IMR-90 (cell line): ENCODE data around the gene STK40. TPM values are rescaled to one million over a fixed set of nuclear protein-coding genes. Genes with fewer than 3 reads are reported as not detected.

Experiments
- ATAC-seq: fragments of 200-7000 bp; cut with Tn5 transposase; 2 replicates; pipeline ENCODE4 v1.9.1; 2020; ENCODE audit warnings: low read depth, mild to moderate bottlenecking, moderate library complexity
- BruUV-seq: library from RNA; stranded (reverse); fragments of 400-500 nt; replicated peaks from 2 replicates; lab custom pipeline; 2021; lab: Mats Ljungman, UMichigan
- CTCF ChIA-PET: fragments of 300-600 bp; formaldehyde crosslinking; extraction: SDS; loops from one replicate; lab custom pipeline; 2021; ENCODE audit warnings: antibody characterized with exemption; lab: Yijun Ruan, JAX
- POLR2A ChIA-PET: fragments of 300-600 bp; sonication (Branson Sonifier 250); formaldehyde crosslinking; loops from one replicate; lab custom pipeline; 2022; ENCODE audit warnings: antibody characterized with exemption; ENCODE audit not compliant: unreplicated experiment; lab: Charles Lee
- DNase-seq: peaks from one replicate; pipeline ENCODE4 v3.0.0; 2013
- H2AFZ ChIP-seq: replicated peaks from 2 replicates; pipeline ENCODE3; 2013; ENCODE audit warnings: low read length, mild to moderate bottlenecking; ENCODE audit not compliant: poor library complexity
- H2AK5ac ChIP-seq: 2 replicates; pipeline ENCODE4 v1.6.1; 2013; ENCODE audit warnings: low read depth, low read length, inconsistent platforms
- H2AK9ac ChIP-seq: replicated peaks from 2 replicates; pipeline ENCODE3; 2013; ENCODE audit warnings: mild to moderate bottlenecking, low read depth, low read length, moderate library complexity; ENCODE audit not compliant: poor library complexity
- H2BK120ac ChIP-seq: 2 replicates; pipeline ENCODE4 v1.6.1; 2013; ENCODE audit warnings: low read depth, low read length, inconsistent platforms
- H2BK15ac ChIP-seq: 3 replicates; pipeline ENCODE4 v1.6.1; 2013; ENCODE audit warnings: low read depth, low read length, inconsistent platforms
- H2BK20ac ChIP-seq: 2 replicates; pipeline ENCODE4 v1.6.1; 2013; ENCODE audit warnings: low read depth, mild to moderate bottlenecking, inconsistent platforms, low read length, moderate library complexity
- H2BK5ac ChIP-seq: 2 replicates; pipeline ENCODE4 v1.6.1; 2013; ENCODE audit warnings: mild to moderate bottlenecking, low read depth, low read length, inconsistent platforms; ENCODE audit not compliant: poor library complexity, severe bottlenecking
- H3K14ac ChIP-seq: replicated peaks from 2 replicates; pipeline ENCODE4 v1.6.1; 2013; ENCODE audit warnings: low read depth, low read length, inconsistent platforms
- H3K18ac ChIP-seq: 2 replicates; pipeline ENCODE4 v1.6.1; 2013; ENCODE audit warnings: low read depth, low read length, control low read depth
- H3K23ac ChIP-seq: 2 replicates; pipeline ENCODE4 v1.6.1; 2013; ENCODE audit warnings: low read depth, low read length, inconsistent platforms
- H3K27ac ChIP-seq: 2 replicates; pipeline ENCODE4 v1.5.1; 2013; ENCODE audit warnings: mild to moderate bottlenecking, control low read depth, low read length; ENCODE audit not compliant: insufficient read depth
- H3K27me3 ChIP-seq: 2 replicates; pipeline ENCODE4 v1.6.1; 2013; ENCODE audit warnings: low read length; ENCODE audit not compliant: control insufficient read depth, insufficient read depth
- H3K36me3 ChIP-seq: 2 replicates; pipeline ENCODE4 v1.6.1; 2013; ENCODE audit warnings: low read length, mixed read lengths; ENCODE audit not compliant: control insufficient read depth, insufficient read depth
- H3K4ac ChIP-seq: 2 replicates; pipeline ENCODE4 v1.6.1; 2013; ENCODE audit warnings: low read depth, low read length, inconsistent platforms
- H3K4me1 ChIP-seq: 2 replicates; pipeline ENCODE4 v1.6.1; 2013; ENCODE audit warnings: low read length, mixed read lengths; ENCODE audit not compliant: control insufficient read depth, insufficient read depth
- H3K4me2 ChIP-seq: 2 replicates; pipeline ENCODE4 v1.6.1; 2013; ENCODE audit warnings: low read depth, mild to moderate bottlenecking, control low read depth, low read length, moderate library complexity
- H3K4me3 ChIP-seq: 2 replicates; pipeline ENCODE4 v1.5.1; 2013; ENCODE audit warnings: low read depth, mild to moderate bottlenecking, control low read depth, low read length, moderate library complexity; ENCODE audit not compliant: insufficient read depth
- H3K56ac ChIP-seq: 2 replicates; pipeline ENCODE4 v1.6.1; 2013; ENCODE audit warnings: low read length, inconsistent platforms; ENCODE audit not compliant: insufficient read depth; ENCODE audit errors: extremely low read depth
- H3K79me1 ChIP-seq, 2 experiments: 2 replicates each; pipeline ENCODE4 v1.6.1; 2013; ENCODE audit warnings: low read length in 2 of 2, inconsistent platforms in 1 of 2, low read depth in 1 of 2
- H3K9ac ChIP-seq: 2 replicates; pipeline ENCODE4 v1.6.1; 2013; ENCODE audit warnings: low read depth, low read length, control low read depth
- H3K9me1 ChIP-seq: 2 replicates; pipeline ENCODE4 v1.6.1; 2013; ENCODE audit warnings: low read length, inconsistent platforms; ENCODE audit not compliant: insufficient read depth
- H3K9me3 ChIP-seq: 2 replicates; pipeline ENCODE4 v1.6.1; 2013; ENCODE audit warnings: low read length; ENCODE audit not compliant: control insufficient read depth, insufficient read depth
- H4K20me1 ChIP-seq: 2 replicates; pipeline ENCODE4 v1.6.1; 2013; ENCODE audit warnings: low read length, inconsistent platforms; ENCODE audit not compliant: insufficient read depth
- H4K5ac ChIP-seq: 2 replicates; pipeline ENCODE4 v1.6.1; 2013; ENCODE audit warnings: mild to moderate bottlenecking, low read depth, low read length, control low read depth
- H4K8ac ChIP-seq, 2 experiments: 2 replicates each; pipeline ENCODE4 v1.6.1; 2013; ENCODE audit warnings: low read depth in 2 of 2, low read length in 2 of 2, control low read depth in 1 of 2, inconsistent platforms in 1 of 2
- H4K91ac ChIP-seq: 2 replicates; pipeline ENCODE4 v1.6.1; 2013; ENCODE audit warnings: low read depth, low read length, inconsistent platforms; ENCODE audit not compliant: insufficient read depth
- BHLHE40 ChIP-seq: fragments of 150-350 bp; IDR thresholded peaks from 2 replicates; pipeline ENCODE4 v1.6.1; 2016; ENCODE audit warnings: mild to moderate bottlenecking, low read depth, low read length
- CEBPB ChIP-seq: IDR thresholded peaks from 2 replicates; pipeline ENCODE4 v1.6.1; 2012; ENCODE audit warnings: low read depth, low read length, improper control_type of control experiment
- CHD1 ChIP-seq: IDR thresholded peaks from 2 replicates; pipeline ENCODE4 v1.6.1; 2012; ENCODE audit warnings: low read depth, low read length, improper control_type of control experiment
- ELK1 ChIP-seq: fragments of 150-350 bp; IDR thresholded peaks from 2 replicates; pipeline ENCODE4 v1.6.1; 2016; ENCODE audit warnings: low read depth, mild to moderate bottlenecking, low read length, moderate library complexity, borderline replicate concordance
- FOS ChIP-seq: fragments of 150-350 bp; IDR thresholded peaks from 2 replicates; pipeline ENCODE4 v1.6.1; 2016; ENCODE audit warnings: low read depth, low read length
- MAZ ChIP-seq: IDR thresholded peaks from 2 replicates; pipeline ENCODE4 v1.6.1; 2012; ENCODE audit warnings: low read depth, mild to moderate bottlenecking, low read length, improper control_type of control experiment, moderate library complexity, borderline replicate concordance
- MXI1 ChIP-seq: IDR thresholded peaks from 2 replicates; pipeline ENCODE4 v1.6.1; 2012; ENCODE audit warnings: low read depth, mild to moderate bottlenecking, low read length, moderate library complexity, borderline replicate concordance
- NFE2L2 ChIP-seq: fragments of 150-350 bp; IDR thresholded peaks from 2 replicates; pipeline ENCODE4 v1.6.1; 2016; ENCODE audit warnings: low read depth, mild to moderate bottlenecking, low read length
- RAD21 ChIP-seq: IDR thresholded peaks from 2 replicates; pipeline ENCODE4 v1.6.1; 2012; ENCODE audit warnings: low read length, improper control_type of control experiment
- RCOR1 ChIP-seq: IDR thresholded peaks from 2 replicates; pipeline ENCODE4 v1.6.1; 2012; ENCODE audit warnings: mild to moderate bottlenecking, low read length, improper control_type of control experiment; ENCODE audit not compliant: insufficient replicate concordance
- SMC3 ChIP-seq: fragments of 150-350 bp; IDR thresholded peaks from 2 replicates; pipeline ENCODE4 v1.6.1; 2016; ENCODE audit warnings: low read depth, mild to moderate bottlenecking, antibody characterized with exemption, low read length, moderate library complexity
- USF2 ChIP-seq: fragments of 150-350 bp; IDR thresholded peaks from 2 replicates; pipeline ENCODE4 v1.6.1; 2017; ENCODE audit warnings: mild to moderate bottlenecking, antibody characterized with exemption, low read length, low read depth
- WGBS, 2 experiments: methylation state at CpG; one replicate each; pipeline versions ENCODE4 v1.1.5 to v1.1.7; 2013; ENCODE audit warnings: missing lambda C conversion rate in 2 of 2; ENCODE audit not compliant: insufficient read length in 1 of 2; ENCODE audit errors: extremely low coverage in 2 of 2; 5-methylcytosine and 5-hydroxymethylcytosine counted together
- dilution Hi-C: fragments of 300-500 bp; cut with HindIII; formaldehyde crosslinking; loops from one replicate; pipeline ENCODE4 v1.14.3; 2018; ENCODE audit warnings: low sequenced_read_pairs; ENCODE audit not compliant: unreplicated experiment
- in situ Hi-C: fragments of 300-500 bp; cut with MboI; formaldehyde crosslinking; loops from 3 replicates; pipeline ENCODE4 v1.14.3; 2019; ENCODE audit warnings: low sequenced_read_pairs, inconsistent platforms, mixed read lengths
- intact Hi-C: fragments of 100-400 bp; cut with micrococcal nuclease; formaldehyde crosslinking; loops from 2 replicates; pipeline ENCODE4 v1.10.0; 2022
- polyA plus RNA-seq, 3 experiments: library from polyadenylated mRNA; depleted of rRNA; stranded (reverse); fragments of >200 nt; gene quantifications; 2 replicates each; pipeline ENCODE4 v1.2.3, GENCODE V29; 2012; ENCODE audit warnings: low replicate concordance in 1 of 3
- total RNA-seq: library from RNA; depleted of rRNA; stranded (reverse); fragments of >200 nt; gene quantifications from 2 replicates; pipeline ENCODE4 v1.2.3, GENCODE V29; 2012

Gene STK40
- total and polyA plus RNA-seq, 2 of the 4 experiments (the other 2 are of a cell fraction), result 16.0 to 29.9 TPM

GRCh38 chr1:36387141-36387949 is 1.6 kb upstream of the STK40 start:
- H3K9ac ChIP-seq, result peak overlapping the region; percentile 79
- BruUV-seq, result no TSS peak
- H2AK5ac ChIP-seq, result peak overlapping the region; percentile 99
- H3K4me3 ChIP-seq, result no peak overlapping the region
- WGBS, 2 experiments, result no CpG with 5 or more reads among the region's 10 CpGs
- peaks cover 25% of the 10 kb centered on the region for H3K9me1 ChIP-seq
- H2BK20ac ChIP-seq, result peak overlapping the region; percentile 94
- peaks cover 18% of the 10 kb centered on the region for H3K4me1 ChIP-seq
- H3K4me2 ChIP-seq, result peak overlapping the region; percentile 66
- ATAC-seq (peak; percentile 0; the same call in 1 of the 2 replicates), DNase-seq (peak; percentile 76)
- H3K14ac ChIP-seq, result peak overlapping the region; percentile 94
- H2BK15ac ChIP-seq, result peak overlapping the region; percentile 80
- peaks cover 2 to 59% of the 10 kb centered on the region in 2 experiments; a peak in 2 of 4 replicates for H3K79me1 ChIP-seq
- peak overlapping the region; percentile 95 for H3K56ac ChIP-seq
- H2AK9ac ChIP-seq, result peak overlapping the region; percentile 100
- peak overlapping the region; percentile 93 for H2BK120ac ChIP-seq
- intact Hi-C loops (loop anchor here (1.0 to 5.0 kb wide), 3 partner anchors 10 to 65 kb away; partner anchors contain the start of genes EVA1B and LSM10), dilution Hi-C loops (no loop called here), in situ Hi-C loops (no loop called here)
- peak overlapping the region; percentile 99 for H3K4ac ChIP-seq
- peak overlapping the region; percentile 96 for H4K91ac ChIP-seq
- H3K27me3 ChIP-seq, result no peaks in the 10 kb centered on the region
- CTCF ChIA-PET, result interaction anchor here (0.7 to 1.9 kb wide), 4 partner anchors 19 to 237 kb away, joined by 3 to 10 read pairs (median 4); partner anchors contain the start of gene EVA1B
- peak overlapping the region; percentile 98 for H3K23ac ChIP-seq
- H3K27ac ChIP-seq, result peak overlapping the region; percentile 94
- peak overlapping the region; percentile 47 for H4K5ac ChIP-seq
- H2BK5ac ChIP-seq, result peak overlapping the region; percentile 94
- peak overlapping the region; percentile 52 to 86 for H4K8ac ChIP-seq
- H3K9me3 ChIP-seq, result no peaks in the 10 kb centered on the region
- peaks cover 28% of the 10 kb centered on the region for H4K20me1 ChIP-seq
- H2AFZ ChIP-seq, result peak overlapping the region; percentile 74
- peak overlapping the region; percentile 89 for H3K18ac ChIP-seq
- POLR2A ChIA-PET, result interaction anchor here (0.5 to 1.4 kb wide), 5 partner anchors 13 to 238 kb away, joined by 3 to 6 read pairs (median 4); partner anchors contain the start of genes EVA1B and TRAPPC3
- peaks cover 9% of the 10 kb centered on the region for H3K36me3 ChIP-seq
- no peak for TF ChIP-seq MAZ
- 0 out of 2 replicates have a peak, but pooled peaks have one; percentile 3 for TF ChIP-seq SMC3
- TF ChIP-seq RAD21, result no peak
- no peak for TF ChIP-seq NFE2L2
- TF ChIP-seq ELK1, result no peak
- no peak; the same call in 1 of the 2 replicates for TF ChIP-seq BHLHE40
- no peak for TF ChIP-seq MXI1
- TF ChIP-seq CEBPB, result peak; percentile 93
- no peak for TF ChIP-seq USF2
- no peak for TF ChIP-seq CHD1
- TF ChIP-seq RCOR1, result no peak
- TF ChIP-seq FOS, result peak; percentile 34; the same call in 1 of the 2 replicates
